GM12891 (cell line): Measurements from ENCODE around the gene G3BP2.
"Not testable (repeated sequence)": the region's sequence is repeated elsewhere in the genome, so short reads cannot be mapped to it uniquely, and the experiment has no call there.

ENCODE experiments used
- POLR2A ChIP-seq: IDR thresholded peaks from 2 replicates; pipeline ENCODE4 v1.6.1; 2011; ENCODE audit warnings: low read depth, low read length, control low read depth
- POLR2AphosphoS5 ChIP-seq: IDR thresholded peaks from 2 replicates; pipeline ENCODE4 v1.6.1; 2011; ENCODE audit warnings: low read depth, low read length, control low read depth
- POU2F2 ChIP-seq: IDR thresholded peaks from 2 replicates; pipeline ENCODE4 v1.6.1; 2011; ENCODE audit warnings: low read depth, mild to moderate bottlenecking, control low read depth, low read length, moderate library complexity
- SPI1 ChIP-seq: IDR thresholded peaks from 2 replicates; pipeline ENCODE4 v1.6.1; 2011; ENCODE audit warnings: low read depth, low read length, control low read depth
- TAF1 ChIP-seq: IDR thresholded peaks from 2 replicates; pipeline ENCODE4 v1.6.1; 2011; ENCODE audit warnings: low read depth, low read length, control low read depth

GRCh38 chr4:75667636-75668035 lies 5.6 kb downstream of the G3BP2 start:
- not testable (repeated sequence) for TF ChIP-seq POLR2A, TAF1, POLR2AphosphoS5, SPI1, POU2F2
